NCI-H748 (cell line): ENCODE results near the gene IDS.
A peak's percentile ranks its signal among the peaks of the same experiment; 100 is the strongest.
"Not testable (repeated sequence)": the region's sequence is repeated elsewhere in the genome, so short reads cannot be mapped to it uniquely, and the experiment has no call there.

Experiments
- DNase-seq: peaks from one replicate; lab custom pipeline; 2025; ENCODE audit not compliant: unreplicated experiment; lab: John Stamatoyannopoulos, UW

IDS gene, protein sequence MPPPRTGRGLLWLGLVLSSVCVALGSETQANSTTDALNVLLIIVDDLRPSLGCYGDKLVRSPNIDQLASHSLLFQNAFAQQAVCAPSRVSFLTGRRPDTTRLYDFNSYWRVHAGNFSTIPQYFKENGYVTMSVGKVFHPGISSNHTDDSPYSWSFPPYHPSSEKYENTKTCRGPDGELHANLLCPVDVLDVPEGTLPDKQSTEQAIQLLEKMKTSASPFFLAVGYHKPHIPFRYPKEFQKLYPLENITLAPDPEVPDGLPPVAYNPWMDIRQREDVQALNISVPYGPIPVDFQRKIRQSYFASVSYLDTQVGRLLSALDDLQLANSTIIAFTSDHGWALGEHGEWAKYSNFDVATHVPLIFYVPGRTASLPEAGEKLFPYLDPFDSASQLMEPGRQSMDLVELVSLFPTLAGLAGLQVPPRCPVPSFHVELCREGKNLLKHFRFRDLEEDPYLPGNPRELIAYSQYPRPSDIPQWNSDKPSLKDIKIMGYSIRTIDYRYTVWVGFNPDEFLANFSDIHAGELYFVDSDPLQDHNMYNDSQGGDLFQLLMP

DNA sequence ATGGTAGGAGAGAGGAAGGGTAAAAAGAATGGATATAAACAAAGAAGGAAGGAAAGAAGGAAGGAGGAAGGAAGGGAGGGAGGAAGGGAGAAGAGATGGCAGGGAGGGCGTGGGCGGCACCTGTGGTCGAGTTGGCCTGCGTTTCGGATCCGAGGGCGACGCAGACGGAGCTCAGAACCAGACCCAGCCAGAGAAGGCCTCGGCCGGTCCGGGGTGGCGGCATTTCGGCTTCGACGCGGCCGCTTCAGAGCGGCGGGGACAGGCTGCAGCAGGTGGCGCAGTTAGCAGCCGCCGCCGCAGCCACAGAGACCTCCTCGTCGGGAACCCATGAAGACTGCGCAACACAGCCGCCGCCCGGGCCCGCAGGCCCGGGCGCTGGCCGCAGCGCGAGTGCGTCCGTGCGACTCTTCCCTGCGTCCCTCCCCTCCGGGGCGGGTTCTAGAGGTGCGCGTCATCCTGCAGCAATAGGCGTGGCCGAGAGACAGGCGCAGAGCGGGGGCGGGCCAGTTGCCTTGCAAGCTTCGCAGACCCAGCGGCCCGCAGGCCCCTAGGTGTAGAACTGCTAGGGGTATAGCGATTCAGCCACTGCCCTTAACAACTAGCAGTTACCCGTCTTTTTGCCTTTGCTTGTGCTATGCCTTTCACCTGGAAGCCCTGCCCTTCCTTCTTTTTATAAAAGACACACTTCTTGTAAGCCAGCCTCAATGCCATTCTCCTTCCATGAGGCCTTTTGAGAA is at the start of gene IDS:
IDS (minus strand) TSS at position 392 of the 737 bp plus-strand sequence; CDS start at position 223, 169 bp downstream.
- DNase-seq: peak; percentile 95

- not testable (repeated sequence) for DNase-seq
Observed at GRCh38 chrX:149551939-149552248, 46.8 kb upstream of the IDS start.

DNA sequence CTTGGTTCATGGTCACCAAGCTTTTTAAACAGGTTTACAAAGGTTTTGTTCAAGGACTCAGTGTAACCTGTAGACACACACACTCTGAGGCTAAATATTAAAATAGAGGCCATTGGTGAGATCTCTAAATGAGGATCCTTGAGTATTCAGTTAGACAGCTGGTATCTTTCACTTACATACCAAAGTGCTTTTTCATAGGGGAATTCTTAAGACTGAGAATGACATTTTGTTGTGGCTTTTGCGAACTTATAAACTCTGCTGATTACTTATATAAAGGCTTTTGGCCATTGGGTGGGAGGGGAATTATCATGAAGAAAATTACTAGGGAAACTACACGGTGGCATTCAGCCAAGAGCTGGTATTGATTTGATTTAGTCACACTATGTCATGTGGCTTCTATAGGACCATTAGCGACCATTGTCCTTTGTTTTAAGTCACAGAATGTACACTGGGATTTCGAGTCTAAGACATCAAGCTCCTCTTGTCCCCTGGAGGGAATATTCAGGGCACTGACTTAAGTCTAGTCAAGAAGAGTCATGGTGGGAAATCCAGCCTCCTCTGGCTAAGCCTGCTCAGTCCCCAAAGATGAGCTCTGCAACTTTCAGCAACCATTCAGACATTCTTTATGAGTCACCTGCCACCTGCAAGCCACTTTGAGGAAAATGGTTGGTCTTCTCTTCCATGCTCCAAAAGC is 46.3 kb upstream of the IDS start:
- DNase-seq: not testable (repeated sequence)

- DNase-seq: not testable (repeated sequence)
Observed at GRCh38 chrX:149550454-149550853, 45.3 kb upstream of the IDS start.

- not testable (repeated sequence) for DNase-seq
Observed at GRCh38 chrX:149549701-149550100, 44.6 kb upstream of the IDS start, which contains the start of gene HSFX3. HSFX3 (minus strand) TSS chrX:149549924; CDS start chrX:149549852, 72 bp downstream.

DNA sequence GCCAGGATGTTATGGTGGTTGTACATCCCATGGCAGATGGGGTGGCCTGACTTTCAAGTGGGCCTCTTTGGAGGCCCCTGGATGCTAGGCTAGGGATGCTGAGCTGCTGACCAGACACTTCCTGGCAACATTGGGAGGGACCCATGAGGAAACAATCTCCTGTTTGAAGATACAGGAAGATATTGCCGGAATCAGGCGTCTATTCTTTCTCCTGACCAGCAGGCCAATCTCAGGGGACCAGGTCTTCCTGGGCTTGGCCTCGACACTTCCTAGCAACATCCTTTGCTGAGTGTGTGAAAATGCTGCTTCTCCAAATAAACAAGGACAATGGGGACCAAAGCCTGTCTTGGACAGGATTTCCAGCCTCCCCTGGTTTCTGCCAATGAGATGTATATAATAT is 42.7 kb upstream of the IDS start:
- not testable (repeated sequence) for DNase-seq

DNA sequence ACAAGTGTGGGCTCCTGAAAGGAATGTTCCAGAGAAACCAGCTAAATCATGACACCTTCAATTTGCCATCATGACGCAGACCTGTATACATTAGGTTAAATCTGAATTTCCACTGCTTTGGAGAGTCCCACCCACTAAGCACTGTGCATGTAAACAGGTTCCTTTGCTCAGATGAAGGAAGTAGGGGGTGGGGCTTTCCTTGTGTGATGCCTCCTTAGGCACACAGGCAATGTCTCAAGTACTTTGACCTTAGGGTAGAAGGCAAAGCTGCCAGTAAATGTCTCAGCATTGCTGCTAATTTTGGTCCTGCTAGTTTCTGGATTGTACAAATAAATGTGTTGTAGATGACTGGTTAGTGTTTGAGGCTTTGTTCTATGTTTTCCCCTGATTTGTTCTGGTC is 41.9 kb upstream of the IDS start:
- not testable (repeated sequence) for DNase-seq

DNA sequence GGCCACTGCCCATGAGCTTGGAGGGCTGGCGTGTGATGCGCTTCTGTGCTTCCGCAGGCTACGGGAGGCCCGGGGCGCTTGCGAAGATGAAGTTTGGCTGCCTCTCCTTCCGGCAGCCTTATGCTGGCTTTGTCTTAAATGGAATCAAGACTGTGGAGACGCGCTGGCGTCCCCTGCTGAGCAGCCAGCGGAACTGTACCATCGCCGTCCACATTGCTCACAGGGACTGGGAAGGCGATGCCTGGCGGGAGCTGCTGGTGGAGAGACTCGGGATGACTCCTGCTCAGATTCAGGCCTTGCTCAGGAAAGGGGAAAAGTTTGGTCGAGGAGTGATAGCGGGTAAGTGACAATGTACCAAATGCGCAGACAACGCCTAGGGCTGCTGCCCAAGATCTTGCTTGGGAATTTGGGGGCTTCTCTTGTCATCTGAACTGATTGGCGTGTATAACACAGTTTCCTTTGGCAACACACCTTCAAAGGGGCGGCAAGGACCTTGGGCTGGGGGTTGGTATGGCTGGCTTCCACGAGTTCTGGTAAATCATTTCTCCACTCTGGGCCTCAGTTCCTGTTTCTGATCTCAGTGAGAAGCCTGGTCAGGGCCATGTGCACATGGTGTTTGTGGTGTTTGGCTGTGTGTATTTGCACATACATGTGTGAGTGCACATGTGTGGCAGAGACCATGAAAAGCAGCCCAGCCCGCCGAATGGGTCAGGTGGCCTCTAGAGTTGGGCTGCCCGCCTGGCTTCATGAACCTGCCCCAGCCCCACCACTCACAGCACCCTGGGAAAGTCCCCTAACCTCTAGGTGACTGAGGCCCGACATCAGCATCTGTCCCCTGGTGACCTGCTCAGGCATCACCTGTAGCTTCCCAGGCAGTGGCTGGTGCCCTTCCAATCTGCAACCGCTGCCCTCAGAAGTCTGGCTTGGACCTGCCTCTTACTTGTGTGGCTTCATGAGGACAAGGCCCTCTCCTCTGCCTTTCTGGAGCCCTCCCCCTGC is 40.7 kb upstream of the IDS start:
- DNase-seq: not testable (repeated sequence)

DNA sequence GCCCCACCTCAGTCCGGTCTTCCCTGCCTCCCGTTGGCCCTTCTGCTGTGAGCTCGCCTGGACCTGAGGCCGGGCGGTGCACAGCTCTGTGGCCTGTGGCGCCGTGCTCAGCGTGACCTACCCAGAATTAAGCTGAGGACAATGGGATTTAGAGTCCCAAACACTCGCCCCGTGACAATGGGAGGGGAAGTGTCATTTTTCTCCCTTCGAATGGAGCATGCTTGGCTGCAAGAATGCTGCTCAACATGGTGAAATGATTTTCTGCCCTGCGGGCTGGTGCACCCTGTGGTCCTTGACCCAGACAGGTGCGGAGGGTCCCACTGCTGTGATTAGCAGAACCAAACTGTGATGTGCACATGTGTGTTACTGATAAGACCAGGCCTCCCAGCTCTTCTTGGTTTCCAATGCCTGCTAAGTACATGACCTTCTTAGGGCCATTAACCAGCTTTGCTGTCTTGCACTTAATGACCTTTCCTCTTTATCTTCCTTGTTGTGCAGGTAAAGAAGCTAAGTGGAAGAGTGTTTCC is 36.5 kb upstream of the IDS start:
- DNase-seq: no peak

GRCh38 chrX:149540621-149541520 is 35.8 kb upstream of the IDS start, which contains the start of gene EOLA1:
EOLA1 (plus strand) TSS chrX:149541012; CDS start chrX:149545631, 4,619 bp downstream.
- peak; percentile 97 for DNase-seq

GRCh38 chrX:149540131-149540620 is 35.1 kb upstream of the IDS start:
- DNase-seq: peak; percentile 90

GRCh38 chrX:149539283-149540130 is 34.4 kb upstream of the IDS start:
- DNase-seq: peak; percentile 96

DNA sequence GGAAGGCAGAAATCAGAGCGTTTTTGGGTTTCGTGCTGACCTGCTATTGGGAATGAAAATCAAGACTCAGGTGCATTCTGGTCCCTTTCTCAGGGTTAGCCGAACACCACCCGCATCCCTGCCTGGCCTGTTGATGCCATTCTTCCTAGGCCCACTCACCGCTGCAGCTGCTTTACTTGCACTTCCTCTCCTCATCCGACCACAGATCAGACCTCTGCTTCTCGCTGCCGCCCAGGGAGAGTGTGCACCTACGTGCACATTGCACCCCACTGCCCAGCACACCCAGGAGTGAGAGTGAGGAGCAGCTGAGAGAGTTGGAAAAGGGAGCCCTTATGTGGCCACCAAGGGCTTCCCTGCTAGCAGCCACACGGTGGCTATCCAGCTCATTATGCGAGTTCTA is 32.4 kb upstream of the IDS start:
- not testable (repeated sequence) for DNase-seq

DNA sequence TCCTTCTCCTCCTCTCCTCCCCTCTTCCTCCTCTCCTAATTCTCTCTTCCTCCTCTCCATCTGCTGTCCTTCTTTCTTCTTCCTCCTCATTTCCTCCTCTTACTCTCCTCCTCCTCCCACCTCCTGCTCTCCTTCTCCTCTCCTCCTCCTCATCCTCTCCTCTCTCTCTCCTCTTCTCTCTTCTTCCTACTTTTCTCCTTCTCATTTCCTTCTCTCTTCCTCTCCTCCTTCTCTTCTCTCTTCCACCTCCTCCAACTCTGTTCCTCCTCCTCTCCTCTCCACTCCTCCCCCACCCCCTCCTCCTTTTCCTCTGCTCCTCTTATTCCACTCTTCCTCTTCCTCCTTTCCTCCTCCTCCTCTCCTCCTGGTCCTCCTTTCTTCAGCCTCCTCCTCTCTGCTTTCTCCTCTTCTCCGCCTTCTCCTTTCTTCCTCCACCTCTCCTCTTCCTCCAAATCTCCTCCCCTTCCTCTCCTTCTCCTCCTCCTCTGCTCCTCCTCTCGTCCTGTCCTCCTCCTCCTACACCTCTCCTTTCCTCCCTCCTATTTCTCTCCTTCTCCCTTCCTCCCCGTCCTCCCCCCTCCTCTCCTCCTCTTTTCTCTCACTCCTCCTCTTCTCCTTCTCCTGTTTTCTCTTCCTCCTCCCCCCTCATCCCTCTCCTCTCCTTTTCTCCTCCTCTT is 30.0 kb upstream of the IDS start:
- DNase-seq: not testable (repeated sequence)

GRCh38 chrX:149533999-149534398 is 28.9 kb upstream of the IDS start:
- DNase-seq: not testable (repeated sequence)

DNA sequence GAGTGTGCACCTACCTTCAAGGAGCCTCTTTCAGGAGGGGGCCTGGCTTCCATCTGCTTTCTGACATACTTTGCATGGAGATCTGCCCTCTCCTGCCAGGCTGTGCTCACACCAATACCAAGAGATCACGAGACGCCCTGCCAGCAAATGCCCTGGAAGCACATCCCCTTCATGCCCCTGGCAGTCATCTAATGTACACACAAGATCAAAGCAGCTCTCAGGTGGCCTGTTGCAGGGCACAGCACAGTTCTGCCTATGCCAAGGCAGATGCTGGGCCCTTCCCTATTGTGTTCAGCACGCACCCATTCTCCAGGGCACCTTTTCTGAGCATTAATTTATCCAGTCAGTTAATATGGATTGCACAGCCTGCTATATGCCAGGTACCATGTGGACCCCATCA is 27.8 kb upstream of the IDS start:
- not testable (repeated sequence) for DNase-seq

- DNase-seq: no peak
Observed at GRCh38 chrX:149531599-149531998, 26.5 kb upstream of the IDS start.
